ENCODE results near the gene MYLK4. TPM values are rescaled to one million over a fixed set of nuclear protein-coding genes. Genes with fewer than 3 reads are reported as not detected.

Gene MYLK4
- total and polyA plus RNA-seq, 2 of the 13 experiments (the other 11 are each of a cell fraction or from before 2014, with no cell fraction given): 0.26 to 0.29 TPM

DNA sequence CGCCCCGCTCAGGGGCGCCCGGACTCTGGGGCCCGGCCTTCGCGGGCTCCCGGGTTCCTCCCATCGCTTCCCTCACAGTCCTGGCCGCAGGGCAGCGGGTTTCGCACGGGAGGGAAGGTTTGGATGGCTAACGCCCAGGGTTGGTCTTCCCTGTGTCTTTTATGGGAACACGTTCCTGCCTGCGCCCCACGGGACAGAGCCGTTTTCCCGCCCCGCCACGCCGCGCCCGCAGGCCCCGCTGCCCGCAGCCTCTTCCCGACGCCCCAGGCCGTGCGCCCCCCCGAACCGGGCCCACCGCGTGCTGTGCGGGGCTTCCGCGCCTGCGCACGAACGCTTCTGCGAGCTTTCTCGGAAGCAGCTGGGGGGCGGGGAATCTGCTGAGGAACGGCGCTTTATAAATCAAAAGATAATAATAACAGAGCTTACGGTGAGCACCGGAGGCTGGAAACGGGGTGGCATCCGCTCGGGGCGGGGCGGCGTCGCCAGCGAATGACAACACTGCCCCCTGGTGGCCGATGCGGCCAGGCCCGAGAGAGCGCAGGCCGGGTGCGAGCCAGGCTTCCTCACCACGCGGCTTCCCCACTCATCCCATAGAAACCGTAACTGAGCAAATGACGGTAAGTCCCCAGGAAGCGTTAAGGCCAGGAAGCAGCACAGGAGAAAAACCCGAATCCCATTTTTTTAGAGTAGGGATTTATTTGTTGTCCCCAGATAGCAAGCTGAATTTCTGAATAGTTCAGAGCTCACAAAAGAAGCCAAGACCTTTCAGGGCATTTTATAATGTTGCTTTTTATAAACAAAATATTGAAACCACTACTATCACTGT is 116.4 kb downstream of the MYLK4 start (continued):
- TF ChIP-seq, protein P1, sequence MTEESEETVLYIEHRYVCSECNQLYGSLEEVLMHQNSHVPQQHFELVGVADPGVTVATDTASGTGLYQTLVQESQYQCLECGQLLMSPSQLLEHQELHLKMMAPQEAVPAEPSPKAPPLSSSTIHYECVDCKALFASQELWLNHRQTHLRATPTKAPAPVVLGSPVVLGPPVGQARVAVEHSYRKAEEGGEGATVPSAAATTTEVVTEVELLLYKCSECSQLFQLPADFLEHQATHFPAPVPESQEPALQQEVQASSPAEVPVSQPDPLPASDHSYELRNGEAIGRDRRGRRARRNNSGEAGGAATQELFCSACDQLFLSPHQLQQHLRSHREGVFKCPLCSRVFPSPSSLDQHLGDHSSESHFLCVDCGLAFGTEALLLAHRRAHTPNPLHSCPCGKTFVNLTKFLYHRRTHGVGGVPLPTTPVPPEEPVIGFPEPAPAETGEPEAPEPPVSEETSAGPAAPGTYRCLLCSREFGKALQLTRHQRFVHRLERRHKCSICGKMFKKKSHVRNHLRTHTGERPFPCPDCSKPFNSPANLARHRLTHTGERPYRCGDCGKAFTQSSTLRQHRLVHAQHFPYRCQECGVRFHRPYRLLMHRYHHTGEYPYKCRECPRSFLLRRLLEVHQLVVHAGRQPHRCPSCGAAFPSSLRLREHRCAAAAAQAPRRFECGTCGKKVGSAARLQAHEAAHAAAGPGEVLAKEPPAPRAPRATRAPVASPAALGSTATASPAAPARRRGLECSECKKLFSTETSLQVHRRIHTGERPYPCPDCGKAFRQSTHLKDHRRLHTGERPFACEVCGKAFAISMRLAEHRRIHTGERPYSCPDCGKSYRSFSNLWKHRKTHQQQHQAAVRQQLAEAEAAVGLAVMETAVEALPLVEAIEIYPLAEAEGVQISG (CRISPR knock-in tag; IDR thresholded peaks at IDR 0.05): peak; percentile 31; the same call in 1 of the 2 replicates
- TF ChIP-seq ZNF569 (CRISPR knock-in tag; IDR thresholded peaks at IDR 0.05; ENCODE audit: borderline replicate concordance): no peak
- no peak for TF ChIP-seq STAT5B (CRISPR knock-in tag; IDR thresholded peaks at IDR 0.05)
- TF ChIP-seq ZMAT3 (CRISPR knock-in tag; conservative IDR thresholded peaks at IDR 0.05): 0 out of 2 replicates have a peak, but pooled peaks have one; percentile 57
- no peak for TF ChIP-seq ZKSCAN5 (CRISPR knock-in tag; IDR thresholded peaks at IDR 0.05)
- no peak for TF ChIP-seq MNT (IDR thresholded peaks at IDR 0.05)
- 0 out of 2 replicates have a peak, but pooled peaks have one; percentile 72 for TF ChIP-seq ZNF619 (CRISPR knock-in tag; IDR thresholded peaks at IDR 0.05)
- TF ChIP-seq ZNF225 (CRISPR knock-in tag; IDR thresholded peaks at IDR 0.05): peak; percentile 77; the same call in 1 of the 2 replicates
- no peak for TF ChIP-seq ONECUT2 (CRISPR knock-in tag; IDR thresholded peaks at IDR 0.05)
- TF ChIP-seq IRF1 (CRISPR knock-in tag; IDR thresholded peaks at IDR 0.05; ENCODE audit: low read depth): no peak
- TF ChIP-seq GTF3A (CRISPR knock-in tag; conservative IDR thresholded peaks at IDR 0.05): no peak
- TF ChIP-seq, protein P2, sequence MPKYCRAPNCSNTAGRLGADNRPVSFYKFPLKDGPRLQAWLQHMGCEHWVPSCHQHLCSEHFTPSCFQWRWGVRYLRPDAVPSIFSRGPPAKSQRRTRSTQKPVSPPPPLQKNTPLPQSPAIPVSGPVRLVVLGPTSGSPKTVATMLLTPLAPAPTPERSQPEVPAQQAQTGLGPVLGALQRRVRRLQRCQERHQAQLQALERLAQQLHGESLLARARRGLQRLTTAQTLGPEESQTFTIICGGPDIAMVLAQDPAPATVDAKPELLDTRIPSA (CRISPR knock-in tag; IDR thresholded peaks at IDR 0.05; ENCODE audit: borderline replicate concordance): no peak
- TF ChIP-seq ZNF775 (CRISPR knock-in tag; IDR thresholded peaks at IDR 0.05; ENCODE audit: borderline replicate concordance): no peak
- TF ChIP-seq, protein P3, sequence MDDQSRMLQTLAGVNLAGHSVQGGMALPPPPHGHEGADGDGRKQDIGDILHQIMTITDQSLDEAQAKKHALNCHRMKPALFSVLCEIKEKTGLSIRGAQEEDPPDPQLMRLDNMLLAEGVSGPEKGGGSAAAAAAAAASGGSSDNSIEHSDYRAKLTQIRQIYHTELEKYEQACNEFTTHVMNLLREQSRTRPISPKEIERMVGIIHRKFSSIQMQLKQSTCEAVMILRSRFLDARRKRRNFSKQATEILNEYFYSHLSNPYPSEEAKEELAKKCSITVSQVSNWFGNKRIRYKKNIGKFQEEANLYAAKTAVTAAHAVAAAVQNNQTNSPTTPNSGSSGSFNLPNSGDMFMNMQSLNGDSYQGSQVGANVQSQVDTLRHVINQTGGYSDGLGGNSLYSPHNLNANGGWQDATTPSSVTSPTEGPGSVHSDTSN (CRISPR knock-in tag; IDR thresholded peaks at IDR 0.05; ENCODE audit: borderline replicate concordance): no peak
- no peak; the same call in 1 of the 2 replicates for TF ChIP-seq ZBTB44 (CRISPR knock-in tag; IDR thresholded peaks at IDR 0.05)
- no peak for TF ChIP-seq GATA4 (IDR thresholded peaks at IDR 0.05; ENCODE audit: borderline replicate concordance, low read depth)
- TF ChIP-seq SOX13 (IDR thresholded peaks at IDR 0.05): no peak
- TF ChIP-seq SOX13 (CRISPR knock-in tag; conservative IDR thresholded peaks at IDR 0.05 in 1 of 2, IDR thresholded peaks at IDR 0.05 in 1 of 2): 0 out of 4 replicates have a peak, but pooled peaks of 1 of the 2 experiments have one; percentile 19
- TF ChIP-seq ZNF282 (IDR thresholded peaks at IDR 0.05; ENCODE audit: partially characterized antibody): no peak
- TF ChIP-seq ZNF292 (CRISPR knock-in tag; IDR thresholded peaks at IDR 0.05; ENCODE audit: borderline replicate concordance, low read depth): no peak

All from HepG2 (cell line).